H9 (cell line): ENCODE data around the gene AMZ2. TPM values are rescaled to one million over a fixed set of nuclear protein-coding genes. Genes with fewer than 3 reads are reported as not detected.

Experiments
- DNase-seq: peaks from one replicate; pipeline ENCODE4 v3.0.0-alpha.2; 2017
- H2AFZ ChIP-seq: one replicate; pipeline ENCODE4 v1.6.1; 2013; ENCODE audit warnings: mild to moderate bottlenecking, low read length, control low read depth, moderate library complexity
- H2AK5ac ChIP-seq: 2 replicates; pipeline ENCODE4 v1.6.1; 2013; ENCODE audit warnings: low read length, control low read depth, mixed read lengths; ENCODE audit not compliant: insufficient read length
- H2BK120ac ChIP-seq: one replicate; pipeline ENCODE4 v1.6.1; 2013; ENCODE audit warnings: low read depth, mild to moderate bottlenecking, low read length, control low read depth, inconsistent platforms; ENCODE audit not compliant: poor library complexity, severe bottlenecking
- H2BK12ac ChIP-seq: 2 replicates; pipeline ENCODE4 v1.6.1; 2013; ENCODE audit warnings: low read length, control low read depth, mixed read lengths, low read depth; ENCODE audit not compliant: insufficient read length
- H2BK15ac ChIP-seq: 2 replicates; pipeline ENCODE4 v1.6.1; 2013; ENCODE audit warnings: low read depth, low read length, control low read depth
- H2BK20ac ChIP-seq: one replicate; pipeline ENCODE4 v1.6.1; 2013; ENCODE audit warnings: low read depth, mild to moderate bottlenecking, low read length, control low read depth, inconsistent platforms; ENCODE audit not compliant: poor library complexity, severe bottlenecking
- H2BK5ac ChIP-seq: 2 replicates; pipeline ENCODE4 v1.6.1; 2013; ENCODE audit warnings: low read length, control low read depth, mixed read lengths; ENCODE audit not compliant: insufficient read length
- H3K14ac ChIP-seq: 2 replicates; pipeline ENCODE4 v1.6.1; 2013; ENCODE audit warnings: low read length, control low read depth; ENCODE audit not compliant: insufficient read depth
- H3K18ac ChIP-seq: 2 replicates; pipeline ENCODE4 v1.6.1; 2013; ENCODE audit warnings: low read depth, mild to moderate bottlenecking, mixed read lengths, low read length, control low read depth; ENCODE audit not compliant: insufficient read length
- H3K23ac ChIP-seq: 2 replicates; pipeline ENCODE4 v1.6.1; 2013; ENCODE audit warnings: low read length, control low read depth, mixed read lengths, low read depth; ENCODE audit not compliant: insufficient read length
- H3K23me2 ChIP-seq: 2 replicates; pipeline ENCODE4 v1.6.1; 2013; ENCODE audit warnings: low read depth, mild to moderate bottlenecking, mixed read lengths, low read length, control low read depth; ENCODE audit not compliant: insufficient read length, poor library complexity, severe bottlenecking
- H3K27ac ChIP-seq: 2 replicates; pipeline ENCODE4 v1.5.1; 2013; ENCODE audit warnings: low read length, control low read depth, mixed read lengths, low read depth; ENCODE audit not compliant: insufficient read length
- H3K27me3 ChIP-seq: 2 replicates; pipeline ENCODE4 v1.6.1; 2013; ENCODE audit warnings: low read length, control low read depth, inconsistent platforms; ENCODE audit not compliant: insufficient read depth
- H3K4ac ChIP-seq: 2 replicates; pipeline ENCODE4 v1.6.1; 2013; ENCODE audit warnings: low read depth, mild to moderate bottlenecking, control low read depth, inconsistent platforms, low read length, moderate library complexity
- H3K4me1 ChIP-seq: 2 replicates; pipeline ENCODE4 v1.6.1; 2013; ENCODE audit warnings: low read length, control low read depth, inconsistent platforms; ENCODE audit not compliant: insufficient read depth
- H3K4me2 ChIP-seq: 2 replicates; pipeline ENCODE4 v1.6.1; 2013; ENCODE audit warnings: low read length, control low read depth, mixed read lengths; ENCODE audit not compliant: insufficient read length, insufficient read depth
- H3K56ac ChIP-seq: 2 replicates; pipeline ENCODE4 v1.6.1; 2013; ENCODE audit warnings: low read depth, mild to moderate bottlenecking, mixed read lengths, low read length, control low read depth; ENCODE audit not compliant: insufficient read length
- H3K79me1 ChIP-seq: 2 replicates; pipeline ENCODE4 v1.6.1; 2013; ENCODE audit warnings: low read depth, mild to moderate bottlenecking, moderate library complexity, low read length, control low read depth, inconsistent platforms; ENCODE audit not compliant: insufficient read depth, poor library complexity, severe bottlenecking
- H3K79me2 ChIP-seq: 2 replicates; pipeline ENCODE4 v1.6.1; 2013; ENCODE audit warnings: low read length, control low read depth, inconsistent platforms; ENCODE audit not compliant: insufficient read depth
- H3K9ac ChIP-seq: 2 replicates; pipeline ENCODE4 v1.6.1; 2013; ENCODE audit warnings: low read length, control low read depth, mixed read lengths; ENCODE audit not compliant: insufficient read length; ENCODE audit errors: extremely low read depth
- H3K9me3 ChIP-seq: one replicate; pipeline ENCODE4 v1.6.1; 2013; ENCODE audit warnings: low read depth, low read length, inconsistent platforms; ENCODE audit not compliant: control insufficient read depth
- H3T11ph ChIP-seq: one replicate; pipeline ENCODE4 v1.6.1; 2013; ENCODE audit warnings: mild to moderate bottlenecking, low read length, control low read depth, inconsistent platforms
- H4K20me1 ChIP-seq: one replicate; pipeline ENCODE4 v1.6.1; 2013; ENCODE audit not compliant: control insufficient read depth, insufficient read length, insufficient read depth
- H4K5ac ChIP-seq: 2 replicates; pipeline ENCODE4 v1.6.1; 2013; ENCODE audit warnings: low read depth, mild to moderate bottlenecking, mixed read lengths, low read length, control low read depth; ENCODE audit not compliant: insufficient read length
- H4K8ac ChIP-seq: replicated peaks from 2 replicates; pipeline ENCODE4 v1.6.1; 2013; ENCODE audit warnings: low read length, control low read depth, mixed read lengths, low read depth; ENCODE audit not compliant: insufficient read length
- H4K91ac ChIP-seq: 2 replicates; pipeline ENCODE4 v1.6.1; 2013; ENCODE audit warnings: low read depth, mild to moderate bottlenecking, moderate library complexity, mixed read lengths, low read length, control low read depth; ENCODE audit not compliant: insufficient read length
- H3K27ac Mint-ChIP-seq, 3 experiments: 2 replicates in 2 of 3; 3 replicates in 1 of 3; pipeline ENCODE4 v1.8.0; 2020 to 2021; ENCODE audit warnings: mixed read lengths in 3 of 3, mild to moderate bottlenecking in 1 of 3, moderate library complexity in 1 of 3
- H3K27me3 Mint-ChIP-seq: 2 replicates; pipeline ENCODE4 v1.8.0; 2021; ENCODE audit warnings: low read depth, mild to moderate bottlenecking, moderate library complexity, mixed read lengths
- H3K36me3 Mint-ChIP-seq, 3 experiments: 2 replicates in 2 of 3; 3 replicates in 1 of 3; pipeline ENCODE4 v1.8.0; 2020 to 2021; ENCODE audit warnings: low read depth in 3 of 3, mixed read lengths in 3 of 3; ENCODE audit not compliant: insufficient read depth in 1 of 3
- H3K4me1 Mint-ChIP-seq, 2 experiments: 2 replicates each; pipeline ENCODE4 v1.8.0; 2020; ENCODE audit warnings: mixed read lengths in 2 of 2
- H3K4me3 Mint-ChIP-seq, 2 experiments: 2 replicates in 1 of 2; 3 replicates in 1 of 2; pipeline ENCODE4 v1.8.0; 2020 to 2021; ENCODE audit warnings: mild to moderate bottlenecking in 2 of 2, mixed read lengths in 2 of 2, moderate library complexity in 1 of 2
- H3K9me3 Mint-ChIP-seq, 2 experiments: 2 replicates in 1 of 2; 3 replicates in 1 of 2; pipeline ENCODE4 v1.8.0; 2020; ENCODE audit warnings: mild to moderate bottlenecking in 2 of 2, mixed read lengths in 2 of 2, moderate library complexity in 1 of 2
- WGBS: extraction: QIAGEN DNeasy Blood & Tissue Kit; methylation state at CpG from one replicate; pipeline ENCODE4 v1.1.7; 2013; ENCODE audit warnings: missing lambda C conversion rate, low lambda C conversion rate, mixed read lengths; ENCODE audit not compliant: insufficient read length; ENCODE audit errors: extremely low coverage; 5-methylcytosine and 5-hydroxymethylcytosine counted together
- total RNA-seq: library from RNA; stranded (reverse); gene quantifications from 2 replicates; pipeline ENCODE4 v1.2.1, GENCODE V29; 2021
- TF ChIP-seq, protein P1 (sequence below): fragments of 200-600 bp; sonication (generic); conservative IDR thresholded peaks from 3 replicates; pipeline ENCODE4 v1.8.0; 2021; ENCODE audit warnings: antibody characterized with exemption, mild to moderate bottlenecking

The AMZ2 gene
- total RNA-seq, 1 experiment from 2014 or later, result 82.6 TPM

DNA sequence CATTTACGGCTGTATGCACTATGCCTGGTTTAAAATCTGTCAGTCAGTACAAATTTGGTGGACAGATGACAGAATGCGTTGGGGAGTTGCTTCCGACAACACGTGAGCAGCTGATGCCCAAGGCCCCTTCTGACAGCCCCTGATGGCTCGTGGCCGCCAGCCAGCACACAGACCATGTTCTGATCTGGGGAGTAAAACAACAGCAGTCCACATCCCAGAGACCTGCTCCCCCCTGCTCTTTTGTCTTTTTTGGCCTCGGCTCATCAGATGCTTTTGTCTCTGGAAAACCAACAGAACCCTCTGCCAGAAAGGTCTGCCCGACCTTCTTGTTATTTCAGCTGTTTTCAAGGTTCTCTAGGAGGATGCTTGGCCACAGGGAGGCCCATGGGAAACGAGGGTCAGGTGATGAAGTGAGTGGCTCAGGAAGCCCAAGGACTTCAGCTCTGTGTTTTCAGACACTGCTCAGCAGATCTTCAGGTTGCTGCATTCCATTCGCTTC is 54.3 kb downstream of the AMZ2 start:
- H3K14ac ChIP-seq, result no peak overlapping the region
- Mint-ChIP-seq H3K4me3 (no peak overlapping the region; a peak in 1 of 5 replicates), H3K27ac (peak overlapping the region in 2 of 3 experiments; percentile 86 to 92; a peak in 3 of 7 replicates), H3K36me3 (peaks cover 3 to 11% (median 3%) of the 10 kb centered on the region in 3 experiments; a peak in 6 of 7 replicates), H3K27me3 (peaks cover 12% of the 10 kb centered on the region), H3K4me1 (peaks cover 23 to 29% of the 10 kb centered on the region in 2 experiments), H3K9me3 (no peaks in the 10 kb centered on the region; a peak in 1 of 5 replicates)
- H2BK120ac ChIP-seq, result no peak overlapping the region
- no peak overlapping the region for H3K4ac ChIP-seq
- H3K4me2 ChIP-seq, result no peak overlapping the region
- H3K27ac ChIP-seq, result no peak overlapping the region
- H3K27me3 ChIP-seq, result no peaks in the 10 kb centered on the region
- no peak overlapping the region for H3K18ac ChIP-seq
- no peak overlapping the region for H2BK5ac ChIP-seq
- H3K56ac ChIP-seq, result no peak overlapping the region
- H3K23me2 ChIP-seq, result no peaks in the 10 kb centered on the region
- H3K23ac ChIP-seq, result no peak overlapping the region
- no peak overlapping the region for H4K8ac ChIP-seq
- H3T11ph ChIP-seq, result no peak overlapping the region
- H2BK12ac ChIP-seq, result no peak overlapping the region
- peaks cover 3% of the 10 kb centered on the region; the same call in 1 of the 2 replicates for H3K4me1 ChIP-seq
- H2AFZ ChIP-seq, result no peak overlapping the region
- H4K5ac ChIP-seq, result no peak overlapping the region
- H2BK15ac ChIP-seq, result no peak overlapping the region
- H4K91ac ChIP-seq, result no peak overlapping the region
- H4K20me1 ChIP-seq, result no peaks in the 10 kb centered on the region
- no peak overlapping the region for H2BK20ac ChIP-seq
- no peak overlapping the region for H3K9ac ChIP-seq
- no peaks in the 10 kb centered on the region for H3K9me3 ChIP-seq
- DNase-seq, result no peak
- no peaks in the 10 kb centered on the region for H3K79me2 ChIP-seq
- H3K79me1 ChIP-seq, result no peaks in the 10 kb centered on the region
- no peak overlapping the region for H2AK5ac ChIP-seq
- WGBS, result no CpG with 5 or more reads among the region's 10 CpGs
- TF ChIP-seq, protein P1, sequence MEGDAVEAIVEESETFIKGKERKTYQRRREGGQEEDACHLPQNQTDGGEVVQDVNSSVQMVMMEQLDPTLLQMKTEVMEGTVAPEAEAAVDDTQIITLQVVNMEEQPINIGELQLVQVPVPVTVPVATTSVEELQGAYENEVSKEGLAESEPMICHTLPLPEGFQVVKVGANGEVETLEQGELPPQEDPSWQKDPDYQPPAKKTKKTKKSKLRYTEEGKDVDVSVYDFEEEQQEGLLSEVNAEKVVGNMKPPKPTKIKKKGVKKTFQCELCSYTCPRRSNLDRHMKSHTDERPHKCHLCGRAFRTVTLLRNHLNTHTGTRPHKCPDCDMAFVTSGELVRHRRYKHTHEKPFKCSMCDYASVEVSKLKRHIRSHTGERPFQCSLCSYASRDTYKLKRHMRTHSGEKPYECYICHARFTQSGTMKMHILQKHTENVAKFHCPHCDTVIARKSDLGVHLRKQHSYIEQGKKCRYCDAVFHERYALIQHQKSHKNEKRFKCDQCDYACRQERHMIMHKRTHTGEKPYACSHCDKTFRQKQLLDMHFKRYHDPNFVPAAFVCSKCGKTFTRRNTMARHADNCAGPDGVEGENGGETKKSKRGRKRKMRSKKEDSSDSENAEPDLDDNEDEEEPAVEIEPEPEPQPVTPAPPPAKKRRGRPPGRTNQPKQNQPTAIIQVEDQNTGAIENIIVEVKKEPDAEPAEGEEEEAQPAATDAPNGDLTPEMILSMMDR, result no peak
